HG02981 (cell line): Measurements from ENCODE around the gene KCNQ1OT1.
A peak's percentile ranks its signal among the peaks of the same experiment; 100 is the strongest.

Experiments used
- ATAC-seq: cut with Tn5 transposase; IDR thresholded peaks from one replicate; pipeline ENCODE4 v1.9.1; 2021; ENCODE audit warnings: mild to moderate bottlenecking, moderate library complexity; ENCODE audit not compliant: unreplicated experiment

Gene KCNQ1OT1

GRCh38 chr11:2703363-2704141 lies 3.8 kb upstream of the KCNQ1OT1 start:
- no peak for ATAC-seq

GRCh38 chr11:2702771-2703362 lies 3.1 kb upstream of the KCNQ1OT1 start:
- ATAC-seq: no peak

GRCh38 chr11:2701898-2702434 lies 2.2 kb upstream of the KCNQ1OT1 start:
- no peak for ATAC-seq

DNA sequence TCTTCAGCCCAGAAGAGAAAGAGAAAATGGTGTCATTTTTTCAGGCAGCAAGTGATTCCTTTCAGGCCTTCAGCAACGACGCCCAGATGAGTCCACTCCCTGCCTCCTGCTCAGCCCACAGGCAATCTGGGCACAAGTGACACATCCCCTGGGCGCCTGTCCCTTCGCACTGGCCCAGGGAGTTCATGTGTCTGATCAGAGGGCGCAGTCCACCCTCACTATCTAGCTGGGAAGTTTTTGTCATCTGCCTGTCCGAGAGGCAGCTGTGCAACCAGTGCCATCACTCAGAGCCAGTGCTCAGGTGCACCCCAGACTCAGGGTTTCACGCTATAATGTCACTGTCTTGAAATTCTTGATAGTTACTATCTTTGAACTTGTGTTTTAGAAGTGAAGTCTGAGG lies 1.4 kb upstream of the KCNQ1OT1 start:
- no peak for ATAC-seq

DNA sequence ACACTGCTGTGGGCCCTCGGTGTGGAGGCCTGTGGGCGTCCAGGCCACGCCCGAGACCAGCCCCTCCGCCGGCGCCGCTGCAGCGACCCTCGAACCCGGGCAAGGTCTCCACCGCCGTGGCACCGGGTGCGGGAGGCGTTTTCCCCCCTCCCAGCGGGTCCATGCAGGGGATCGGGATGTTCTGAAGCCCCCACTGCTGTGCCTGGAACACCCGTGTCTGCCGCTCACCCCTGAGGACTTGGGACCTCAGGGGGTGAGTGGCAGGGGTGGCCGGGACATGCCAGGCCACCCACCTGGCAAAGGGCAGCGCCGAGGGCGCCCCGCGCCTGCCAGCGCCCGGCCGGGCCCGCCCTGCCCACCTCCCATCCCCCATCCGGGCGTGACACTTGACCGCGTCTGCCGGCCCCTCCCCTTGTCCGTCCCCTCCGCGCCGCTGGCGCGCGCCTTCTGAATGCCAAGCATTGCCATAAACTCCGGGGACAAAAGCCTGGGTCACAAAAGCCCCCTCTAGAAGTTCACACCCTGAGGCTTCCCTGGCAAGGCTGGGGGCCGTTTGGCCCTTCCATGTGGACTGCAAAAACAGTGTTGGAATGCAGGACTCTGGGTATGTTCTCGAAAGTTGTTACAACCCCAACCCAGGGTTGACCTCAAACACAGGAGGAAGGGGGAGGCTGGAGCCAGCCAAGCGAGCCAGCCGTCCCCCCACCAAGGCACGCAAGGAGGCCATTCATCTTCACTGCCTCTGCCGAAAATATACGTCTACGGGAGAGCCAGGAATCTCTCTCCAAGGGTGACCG lies 819 bp upstream of the KCNQ1OT1 start:
- ATAC-seq: peak; percentile 12

GRCh38 chr11:2699185-2699530 lies 636 bp downstream of the KCNQ1OT1 start:
- ATAC-seq: peak; percentile 12

DNA sequence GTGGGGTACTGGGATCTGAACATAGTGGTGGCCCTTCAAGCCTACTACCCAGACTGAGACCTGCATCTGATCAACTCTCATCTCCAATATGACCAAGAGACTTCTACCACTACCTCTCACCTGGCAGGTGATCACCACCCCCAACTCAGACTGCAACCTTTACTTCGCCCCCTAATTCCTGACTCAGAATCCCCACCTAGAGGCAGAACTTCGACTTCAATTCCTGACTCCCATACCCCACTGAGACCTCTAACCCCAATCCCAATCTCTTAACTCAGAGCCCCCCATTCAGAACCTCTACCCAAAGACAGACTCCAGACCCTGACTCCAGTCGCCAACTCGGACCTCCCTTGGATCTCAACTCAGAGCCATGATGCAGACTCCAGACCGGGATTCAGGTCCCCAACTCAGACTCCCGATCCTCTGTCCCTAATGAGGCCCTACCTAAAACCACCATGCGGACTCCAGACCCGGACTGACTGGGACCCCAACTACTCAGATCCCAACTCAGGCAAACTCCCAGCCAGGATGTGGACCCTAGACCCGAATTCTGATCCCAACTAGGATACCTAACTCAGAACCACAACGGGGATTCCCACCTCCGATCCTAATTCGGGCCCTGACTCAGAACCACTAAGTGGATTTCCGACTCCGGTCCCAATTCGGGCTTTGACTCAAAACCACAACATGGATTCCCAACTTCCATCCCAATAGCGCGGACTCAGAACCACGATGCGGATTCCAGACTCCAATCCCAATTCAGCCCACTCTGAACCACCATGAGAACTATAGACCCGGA lies 1.2 kb downstream of the KCNQ1OT1 start:
- ATAC-seq: no peak

GRCh38 chr11:2697866-2698265 lies 1.9 kb downstream of the KCNQ1OT1 start:
- ATAC-seq: no peak

GRCh38 chr11:2696455-2696854 lies 3.3 kb downstream of the KCNQ1OT1 start:
- ATAC-seq: no peak

- ATAC-seq: no peak
Observed at GRCh38 chr11:2694995-2695939, 4.5 kb downstream of the KCNQ1OT1 start.

GRCh38 chr11:2694495-2694894 lies 5.3 kb downstream of the KCNQ1OT1 start:
- no peak for ATAC-seq

GRCh38 chr11:2693271-2694261 lies 6.2 kb downstream of the KCNQ1OT1 start:
- no peak for ATAC-seq

- ATAC-seq: no peak
Observed at GRCh38 chr11:2691991-2692875, 7.6 kb downstream of the KCNQ1OT1 start.

DNA sequence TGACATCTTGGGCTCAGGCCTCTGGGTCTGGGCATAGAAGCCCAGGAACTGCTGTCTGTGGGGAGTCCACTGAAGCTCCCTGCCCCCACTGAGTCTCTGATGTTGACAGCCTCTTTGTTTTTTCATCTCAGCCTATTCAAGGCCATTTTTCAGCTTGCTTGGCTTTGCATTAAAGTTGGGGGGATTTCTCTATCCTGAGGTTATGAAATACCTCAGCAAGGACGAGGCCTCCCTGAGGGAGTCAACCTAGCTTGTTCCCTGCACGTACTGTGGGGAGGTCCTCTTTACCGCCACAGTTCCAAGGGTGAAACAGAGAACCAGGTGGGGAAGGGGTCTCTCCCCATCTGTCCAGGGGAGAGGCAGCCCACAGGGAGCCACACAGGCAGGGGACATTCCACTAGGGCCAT lies 8.4 kb downstream of the KCNQ1OT1 start:
- no peak for ATAC-seq

- ATAC-seq: no peak
Observed at GRCh38 chr11:2690596-2691354, 9.0 kb downstream of the KCNQ1OT1 start.

- no peak for ATAC-seq
Observed at GRCh38 chr11:2689651-2690575, 9.9 kb downstream of the KCNQ1OT1 start.
